Neuronal stem cell (in vitro differentiated cells): ENCODE results near the gene CLDN16.

Source experiments
- DNase-seq: peaks from one replicate; pipeline ENCODE4 v3.0.0-alpha.2; 2013; ENCODE audit warnings: low spot score
- H2AFZ ChIP-seq: one replicate; pipeline ENCODE4 v1.6.1; 2013; ENCODE audit warnings: mild to moderate bottlenecking, low read length, inconsistent platforms
- H2AK5ac ChIP-seq: 2 replicates; pipeline ENCODE4 v1.6.1; 2013; ENCODE audit warnings: low read depth, mild to moderate bottlenecking, inconsistent platforms, low read length, moderate library complexity, mixed read lengths
- H2BK120ac ChIP-seq: 2 replicates; pipeline ENCODE4 v1.6.1; 2013; ENCODE audit warnings: low read depth, mild to moderate bottlenecking, inconsistent platforms, low read length, moderate library complexity, mixed read lengths
- H2BK12ac ChIP-seq: one replicate; pipeline ENCODE4 v1.6.1; 2013; ENCODE audit warnings: low read length, inconsistent platforms
- H2BK15ac ChIP-seq: 2 replicates; pipeline ENCODE4 v1.6.1; 2013; ENCODE audit warnings: mild to moderate bottlenecking, low read length, inconsistent platforms, mixed read lengths
- H2BK5ac ChIP-seq: one replicate; pipeline ENCODE4 v1.6.1; 2013; ENCODE audit warnings: inconsistent platforms, mild to moderate bottlenecking, low read length, moderate library complexity
- H3K14ac ChIP-seq: one replicate; pipeline ENCODE4 v1.6.1; 2013; ENCODE audit warnings: low read length, inconsistent platforms
- H3K18ac ChIP-seq: 2 replicates; pipeline ENCODE4 v1.6.1; 2013; ENCODE audit warnings: low read length, inconsistent platforms
- H3K23ac ChIP-seq: 2 replicates; pipeline ENCODE4 v1.6.1; 2013; ENCODE audit warnings: low read depth, mild to moderate bottlenecking, mixed read lengths, low read length, inconsistent platforms; ENCODE audit not compliant: poor library complexity
- H3K27ac ChIP-seq: replicated peaks from 3 replicates; pipeline ENCODE4 v1.5.1; 2013; ENCODE audit warnings: low read length, inconsistent platforms
- H3K27me3 ChIP-seq, 3 experiments: 2 replicates each; pipeline ENCODE4 v1.6.1; 2013; ENCODE audit warnings: low read length in 3 of 3, mild to moderate bottlenecking in 2 of 3, inconsistent platforms in 1 of 3, low read depth in 1 of 3, mixed read lengths in 1 of 3, moderate library complexity in 1 of 3; ENCODE audit not compliant: control insufficient read depth in 3 of 3, insufficient read depth in 3 of 3
- H3K36me3 ChIP-seq, 2 donors: replicated peaks in 1 of 2; 2 replicates each; pipeline ENCODE4 v1.6.1; 2013; ENCODE audit warnings: low read length in 2 of 2; ENCODE audit not compliant: control insufficient read depth in 2 of 2, insufficient read depth in 2 of 2
- H3K4ac ChIP-seq: 2 replicates; pipeline ENCODE4 v1.6.1; 2013; ENCODE audit warnings: inconsistent platforms, mild to moderate bottlenecking, low read length, moderate library complexity
- H3K4me1 ChIP-seq, 2 donors: 1 replicate in 1 of 2; 2 replicates in 1 of 2; pipeline ENCODE4 v1.6.1; 2013; ENCODE audit warnings: low read length in 2 of 2, low read depth in 1 of 2; ENCODE audit not compliant: control insufficient read depth in 2 of 2, insufficient read depth in 1 of 2
- H3K4me2 ChIP-seq: one replicate; pipeline ENCODE4 v1.6.1; 2013; ENCODE audit warnings: mild to moderate bottlenecking, low read length, inconsistent platforms; ENCODE audit not compliant: insufficient read depth, poor library complexity, severe bottlenecking
- H3K4me3 ChIP-seq, 2 donors: 2 replicates each; pipeline ENCODE4 v1.5.1; 2013; ENCODE audit warnings: low read length in 2 of 2, mild to moderate bottlenecking in 2 of 2, inconsistent platforms in 1 of 2, moderate library complexity in 1 of 2
- H3K79me1 ChIP-seq: one replicate; pipeline ENCODE4 v1.6.1; 2013; ENCODE audit warnings: low read depth, mild to moderate bottlenecking, inconsistent platforms, low read length, moderate library complexity
- H3K9ac ChIP-seq: one replicate; pipeline ENCODE4 v1.6.1; 2013; ENCODE audit warnings: mild to moderate bottlenecking, low read depth, low read length, inconsistent platforms; ENCODE audit not compliant: poor library complexity
- H3K9me3 ChIP-seq, 2 donors: replicated peaks in 1 of 2; 2 replicates each; pipeline versions ENCODE3 to v1.6.1; 2013; ENCODE audit warnings: low read length in 2 of 2, mild to moderate bottlenecking in 2 of 2, inconsistent platforms in 1 of 2, low read depth in 1 of 2, mixed read lengths in 1 of 2, moderate library complexity in 1 of 2; ENCODE audit not compliant: control insufficient read depth in 2 of 2, insufficient read depth in 1 of 2
- H4K8ac ChIP-seq: one replicate; pipeline ENCODE4 v1.6.1; 2013; ENCODE audit warnings: low read depth, mild to moderate bottlenecking, inconsistent platforms, low read length, moderate library complexity
- H4K91ac ChIP-seq: one replicate; pipeline ENCODE4 v1.6.1; 2013; ENCODE audit warnings: low read length, low read depth, mild to moderate bottlenecking, inconsistent platforms; ENCODE audit not compliant: poor library complexity
- WGBS, 2 donors: extraction: QIAGEN DNeasy Blood & Tissue Kit; methylation state at CpG; one replicate each; pipeline ENCODE4 v1.1.7; 2013; ENCODE audit warnings: missing lambda C conversion rate in 2 of 2, mixed read lengths in 1 of 2; ENCODE audit not compliant: insufficient read length in 2 of 2, insufficient replicate concordance in 1 of 2; ENCODE audit errors: extremely low coverage in 2 of 2; 5-methylcytosine and 5-hydroxymethylcytosine counted together

Gene CLDN16

GRCh38 chr3:190345027-190345821, 42.7 kb upstream of the CLDN16 start:
- no peaks in the 10 kb centered on the region for H3K27me3 ChIP-seq
- no CpG with 5 or more reads among the region's 4 CpGs for WGBS, 2 donors
- no peaks in the 10 kb centered on the region for H3K9me3 ChIP-seq
- no peak overlapping the region for H2BK15ac ChIP-seq
- H3K79me1 ChIP-seq: no peaks in the 10 kb centered on the region
- H3K9ac ChIP-seq: no peak overlapping the region
- H3K23ac ChIP-seq: no peak overlapping the region
- H2BK5ac ChIP-seq: no peak overlapping the region
- no peak overlapping the region for H2AFZ ChIP-seq
- no peak for DNase-seq
- no peaks in the 10 kb centered on the region for H3K36me3 ChIP-seq
- H4K91ac ChIP-seq: no peak overlapping the region
- no peak overlapping the region for H3K18ac ChIP-seq
- H3K14ac ChIP-seq: no peak overlapping the region
- no peak overlapping the region for H4K8ac ChIP-seq
- H2BK120ac ChIP-seq: no peak overlapping the region
- no peak overlapping the region for H3K4me2 ChIP-seq
- no peaks in the 10 kb centered on the region for H3K4me1 ChIP-seq
- H3K4ac ChIP-seq: no peak overlapping the region
- H3K27ac ChIP-seq: no peak overlapping the region
- no peak overlapping the region for H3K4me3 ChIP-seq
- no peak overlapping the region for H2BK12ac ChIP-seq
- H2AK5ac ChIP-seq: no peak overlapping the region

GRCh38 chr3:190345878-190346277, 42.1 kb upstream of the CLDN16 start:
- H2AK5ac ChIP-seq: no peak overlapping the region
- no CpG with 5 or more reads among the region's 4 CpGs for WGBS, 2 donors
- no peaks in the 10 kb centered on the region for H3K36me3 ChIP-seq
- H2BK5ac ChIP-seq: no peak overlapping the region
- H2BK12ac ChIP-seq: no peak overlapping the region
- no peak overlapping the region for H3K23ac ChIP-seq
- H2BK15ac ChIP-seq: no peak overlapping the region
- no peak for DNase-seq
- no peak overlapping the region for H2AFZ ChIP-seq
- H3K18ac ChIP-seq: no peak overlapping the region
- H4K8ac ChIP-seq: no peak overlapping the region
- no peak overlapping the region for H3K4me3 ChIP-seq
- no peak overlapping the region for H3K9ac ChIP-seq
- no peaks in the 10 kb centered on the region for H3K27me3 ChIP-seq
- no peaks in the 10 kb centered on the region for H3K4me1 ChIP-seq
- no peak overlapping the region for H3K4me2 ChIP-seq
- no peaks in the 10 kb centered on the region for H3K79me1 ChIP-seq
- no peak overlapping the region for H4K91ac ChIP-seq
- H3K14ac ChIP-seq: no peak overlapping the region
- H3K27ac ChIP-seq: no peak overlapping the region
- no peak overlapping the region for H3K4ac ChIP-seq
- H2BK120ac ChIP-seq: no peak overlapping the region
- H3K9me3 ChIP-seq: no peaks in the 10 kb centered on the region

- H3K4me1 ChIP-seq: no peaks in the 10 kb centered on the region
These were observed 41.4 kb upstream of the CLDN16 start for GRCh38 chr3:190346541-190346940.

GRCh38 chr3:190352861-190353457, 35.0 kb upstream of the CLDN16 start:
- Histone ChIP-seq H3K9me3 (no peaks in the 10 kb centered on the region), H3K14ac (no peak overlapping the region), H3K4me3 (no peak overlapping the region), H2BK15ac (no peak overlapping the region), H3K9ac (no peak overlapping the region), H3K27me3 (no peaks in the 10 kb centered on the region), H2BK12ac (no peak overlapping the region), H3K4me1 (no peaks in the 10 kb centered on the region), H2AK5ac (no peak overlapping the region), H3K23ac (no peak overlapping the region), H3K18ac (no peak overlapping the region), H2BK5ac (no peak overlapping the region), H4K91ac (no peak overlapping the region), H3K79me1 (no peaks in the 10 kb centered on the region), H4K8ac (no peak overlapping the region), H3K4me2 (no peak overlapping the region), H3K36me3 (no peaks in the 10 kb centered on the region), H3K27ac (no peak overlapping the region), H2BK120ac (no peak overlapping the region), H2AFZ (no peak overlapping the region), H3K4ac (no peak overlapping the region)
- WGBS, 2 donors: no CpG with 5 or more reads among the region's 1 CpG
- DNase-seq: no peak

More at GRCh38 chr3:190346541-190346940, 41.4 kb upstream of the CLDN16 start:
- no peak overlapping the region for H2AFZ ChIP-seq
- no peak overlapping the region for H3K4ac ChIP-seq
- no CpG with 5 or more reads among the region's 2 CpGs for WGBS, 2 donors
- H3K9ac ChIP-seq: no peak overlapping the region
- H3K4me3 ChIP-seq: no peak overlapping the region
- H3K36me3 ChIP-seq: no peaks in the 10 kb centered on the region
- no peak overlapping the region for H4K91ac ChIP-seq
- H3K14ac ChIP-seq: no peak overlapping the region
- H3K4me2 ChIP-seq: no peak overlapping the region
- DNase-seq: no peak
- H3K27ac ChIP-seq: no peak overlapping the region
- no peaks in the 10 kb centered on the region for H3K79me1 ChIP-seq
- H4K8ac ChIP-seq: no peak overlapping the region
- no peak overlapping the region for H2BK120ac ChIP-seq
- no peak overlapping the region for H3K23ac ChIP-seq
- no peak overlapping the region for H2AK5ac ChIP-seq
- H3K18ac ChIP-seq: no peak overlapping the region
- no peaks in the 10 kb centered on the region for H3K27me3 ChIP-seq
- H2BK12ac ChIP-seq: no peak overlapping the region
- no peak overlapping the region for H2BK5ac ChIP-seq
- no peak overlapping the region for H2BK15ac ChIP-seq
- no peaks in the 10 kb centered on the region for H3K9me3 ChIP-seq
